RCC 7860 (cell line): Measurements from ENCODE around the gene SNX32.

ENCODE experiments used
- DNase-seq: peaks from one replicate; pipeline ENCODE4 v3.0.0-alpha.2; 2015; ENCODE audit warnings: low spot score
- FAIRE-seq: peaks from 2 replicates; lab custom pipeline; 2012; peaks lifted over from hg19 to GRCh38; lab: Jason Lieb, UNC

SNX32 gene

DNA sequence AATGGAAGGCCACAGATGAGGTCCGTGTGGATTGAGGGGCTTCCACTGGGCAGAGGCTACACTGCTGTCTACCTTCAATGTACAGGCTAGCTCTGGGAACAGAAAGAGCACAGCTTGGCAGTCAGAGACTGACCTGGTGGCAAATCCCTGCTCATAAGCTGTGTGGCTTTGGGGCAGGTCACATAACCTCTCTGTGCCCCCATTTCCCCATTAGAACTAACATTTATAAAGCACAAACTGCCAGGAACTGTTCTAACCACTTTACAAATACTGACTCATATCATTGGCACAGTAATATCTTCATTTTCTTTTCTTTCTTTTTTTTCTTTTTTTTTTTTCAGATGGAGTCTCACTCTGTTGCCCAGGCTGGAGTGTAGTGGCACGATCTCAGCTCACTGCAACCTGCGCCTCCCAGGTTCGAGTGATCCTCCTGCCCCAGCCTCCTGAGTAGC lies 63.3 kb downstream of the SNX32 start:
- FAIRE-seq (no peak), DNase-seq (no peak)

GRCh38 chr11:65898656-65899355 lies 65.0 kb downstream of the SNX32 start:
- DNase-seq (no peak), FAIRE-seq (no peak)

GRCh38 chr11:65899356-65900124 lies 65.8 kb downstream of the SNX32 start:
- FAIRE-seq, result no peak
- peak; percentile 77 for DNase-seq

- FAIRE-seq, result no peak
These were observed 66.5 kb downstream of the SNX32 start, which contains the start of gene FOSL1 for GRCh38 chr11:65900125-65900898. Gene FOSL1, minus strand, starts transcription at chr11:65900388. Its CDS starts 49 bp downstream, at chr11:65900339.

DNA sequence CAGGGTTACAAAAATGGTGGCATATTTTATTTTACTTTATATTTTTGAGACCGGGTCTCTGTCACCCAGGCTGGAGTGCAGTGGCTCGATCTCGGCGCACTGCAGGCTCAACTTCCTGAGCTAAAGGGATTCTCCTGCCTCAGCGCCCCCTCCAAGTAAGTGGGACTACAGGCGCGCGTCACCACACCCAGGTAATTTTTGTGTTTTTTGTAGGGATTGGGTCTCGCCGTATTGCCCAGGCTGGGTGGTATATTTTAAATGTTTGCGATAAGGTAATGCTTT lies 67.1 kb downstream of the SNX32 start:
- FAIRE-seq (no peak), DNase-seq (no peak)

More at GRCh38 chr11:65900125-65900898, 66.5 kb downstream of the SNX32 start, which contains the start of gene FOSL1:
- DNase-seq, result peak; percentile 88

DNA sequence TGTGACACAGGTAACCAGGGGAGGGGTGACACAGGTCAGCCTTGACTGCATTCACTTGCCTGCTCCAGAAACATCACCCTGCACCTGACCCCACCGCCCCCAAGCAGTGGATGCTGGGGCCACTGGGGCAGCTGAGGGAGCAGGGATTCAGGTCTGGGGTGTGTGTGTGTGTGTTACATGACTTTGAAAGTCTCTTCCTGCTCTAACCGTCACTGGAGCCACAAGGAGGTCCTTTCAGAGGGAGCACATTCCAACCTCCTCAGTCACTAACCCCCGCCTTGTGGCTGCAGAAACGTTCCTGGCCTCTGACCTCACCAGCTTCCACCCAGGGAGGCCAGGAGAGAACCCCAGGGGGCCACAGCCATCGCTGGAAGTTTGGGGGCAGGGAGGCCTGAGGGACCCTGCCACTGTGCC lies 69.3 kb downstream of the SNX32 start:
- FAIRE-seq (peak; percentile 72), DNase-seq (peak; percentile 95)
